Measurements from ENCODE around the gene SYNDIG1.

Gene SYNDIG1

DNA sequence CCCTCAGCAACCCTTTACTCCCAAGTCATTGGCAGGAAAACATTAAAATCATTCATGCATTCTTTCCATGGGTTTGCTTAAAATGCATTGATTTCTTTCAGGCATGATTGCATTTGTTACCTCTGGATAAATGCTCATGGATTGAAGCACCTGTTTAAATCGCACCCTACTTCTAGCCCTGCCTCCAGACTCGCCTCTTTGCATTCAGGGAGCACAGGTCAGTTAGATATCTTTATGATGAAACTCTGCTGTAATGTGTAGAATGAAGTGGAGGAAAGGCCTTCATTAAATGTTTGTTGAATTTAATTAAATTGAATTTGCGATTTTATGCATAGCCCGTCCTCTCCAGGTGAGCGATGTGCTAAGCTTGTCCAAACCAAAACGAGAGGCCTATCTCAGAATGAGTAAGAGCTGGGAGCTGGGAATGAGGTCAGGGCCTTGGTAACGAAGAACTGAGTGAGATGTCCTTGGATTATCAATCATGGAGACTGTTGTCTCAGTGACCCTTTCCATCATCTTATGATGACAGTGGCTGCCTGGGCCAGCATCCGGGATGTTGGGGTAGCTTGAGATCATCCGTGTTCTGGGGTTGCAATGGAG, 210.1 kb downstream of the SYNDIG1 start:
- DNase-seq, result peak; percentile 35

DNA sequence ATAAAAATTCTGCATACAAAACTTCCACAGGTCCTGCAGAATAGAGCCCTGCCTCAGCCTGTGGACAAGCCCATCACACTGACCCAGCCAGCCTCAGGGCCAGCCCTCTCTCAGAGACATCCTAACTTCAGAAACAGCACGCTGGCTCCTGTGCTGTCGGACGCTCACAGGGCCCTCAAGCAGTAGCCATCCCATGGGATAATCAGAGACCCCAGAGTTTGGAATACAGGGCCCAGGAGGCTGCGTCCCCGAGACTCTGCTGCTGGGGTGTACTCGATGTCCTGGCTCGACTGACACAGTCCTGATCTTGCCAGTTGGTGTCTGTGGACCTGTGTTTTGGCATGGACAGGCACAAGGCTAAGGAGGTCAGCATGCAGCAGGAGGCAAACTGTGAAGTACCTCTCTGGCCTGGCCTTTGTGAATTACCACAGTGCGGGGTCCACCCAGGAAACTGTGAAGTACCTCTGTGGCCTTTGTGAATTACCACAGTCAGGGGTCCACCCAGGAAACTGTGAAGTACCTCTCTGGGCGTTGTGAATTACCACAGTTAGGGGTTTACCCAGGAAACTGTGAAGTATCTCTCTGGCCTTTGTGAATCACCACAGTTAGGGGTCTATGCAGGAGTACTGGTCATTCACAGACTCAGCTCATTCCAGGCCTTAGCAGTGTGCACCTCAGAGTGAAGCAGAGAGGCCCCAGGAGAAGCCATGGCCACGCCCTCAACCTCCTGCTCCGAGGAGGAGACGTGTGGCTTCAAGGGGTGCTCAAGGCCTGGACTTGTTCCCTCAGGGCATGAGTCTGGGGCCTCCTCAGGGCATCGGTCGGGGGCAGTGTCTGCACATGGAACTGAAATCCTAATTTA, 212.4 kb downstream of the SYNDIG1 start:
- DNase-seq, result no peak

DNA sequence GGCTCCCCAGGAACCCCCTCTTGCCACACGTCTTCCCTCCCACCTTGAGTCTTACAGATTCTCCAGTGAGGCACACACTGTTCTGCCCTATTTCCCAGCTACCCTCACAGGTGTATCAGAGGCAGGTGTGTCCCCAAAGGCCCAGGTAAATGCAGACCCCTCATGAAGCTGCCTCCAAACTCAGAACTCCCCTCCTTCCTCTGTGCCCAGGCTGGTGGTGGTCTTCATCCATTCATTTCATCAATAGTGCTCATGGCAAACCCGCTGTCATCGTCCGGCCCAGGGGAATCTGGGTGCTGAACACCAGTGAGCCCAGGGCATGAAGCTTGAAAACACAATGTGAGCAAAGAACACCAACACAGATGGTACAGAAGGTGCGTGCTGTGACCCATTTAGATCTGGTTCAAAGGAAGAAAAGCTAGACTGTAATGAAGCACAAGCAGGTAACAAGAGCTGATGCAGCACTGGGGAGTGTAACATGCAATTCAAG, 213.1 kb downstream of the SYNDIG1 start:
- DNase-seq, result no peak

DNA sequence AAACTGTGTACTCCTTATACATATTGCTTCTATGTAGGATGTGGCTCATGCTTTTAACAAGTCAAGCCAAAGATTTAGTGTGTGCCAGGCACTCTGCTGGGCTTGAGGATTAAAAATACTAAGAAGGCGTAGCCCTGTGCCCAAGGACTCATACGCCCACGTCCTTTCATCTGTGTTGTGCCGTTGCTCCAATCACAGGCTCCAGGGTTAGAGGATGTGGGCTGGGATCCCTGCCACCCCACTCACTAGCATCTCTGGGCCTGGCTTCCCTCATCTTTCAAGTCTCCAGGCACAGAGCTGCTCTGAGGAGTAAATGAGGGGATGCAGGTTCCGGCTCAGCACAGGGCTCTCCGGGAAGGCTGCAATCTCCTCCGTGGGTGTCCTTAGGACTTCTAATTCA, 214.2 kb downstream of the SYNDIG1 start:
- DNase-seq, result no peak

- DNase-seq, result no peak
These were observed 215.0 kb downstream of the SYNDIG1 start for GRCh38 chr20:24684421-24684871.

- DNase-seq, result no peak
These were observed 215.7 kb downstream of the SYNDIG1 start for GRCh38 chr20:24684956-24685691.

DNA sequence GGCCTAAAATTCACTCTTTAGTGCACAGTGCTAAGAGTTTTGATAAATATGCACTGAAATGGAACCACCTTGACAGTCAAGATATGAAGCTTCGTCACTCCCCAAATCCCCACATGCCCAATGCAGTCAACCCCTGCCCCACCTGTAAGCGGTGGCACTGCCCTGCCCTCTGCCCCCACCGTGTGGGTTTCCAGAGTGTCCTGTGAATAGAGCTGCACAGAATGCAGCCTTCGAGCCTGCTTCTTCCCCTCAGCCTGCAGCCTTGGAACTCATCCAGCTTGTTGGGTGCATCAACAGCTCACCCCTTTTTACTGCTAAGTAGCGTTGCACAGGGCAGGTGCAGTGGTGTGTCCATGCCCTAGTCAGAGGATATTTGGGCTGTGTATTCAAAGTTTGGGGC, 216.3 kb downstream of the SYNDIG1 start:
- no peak for DNase-seq

DNA sequence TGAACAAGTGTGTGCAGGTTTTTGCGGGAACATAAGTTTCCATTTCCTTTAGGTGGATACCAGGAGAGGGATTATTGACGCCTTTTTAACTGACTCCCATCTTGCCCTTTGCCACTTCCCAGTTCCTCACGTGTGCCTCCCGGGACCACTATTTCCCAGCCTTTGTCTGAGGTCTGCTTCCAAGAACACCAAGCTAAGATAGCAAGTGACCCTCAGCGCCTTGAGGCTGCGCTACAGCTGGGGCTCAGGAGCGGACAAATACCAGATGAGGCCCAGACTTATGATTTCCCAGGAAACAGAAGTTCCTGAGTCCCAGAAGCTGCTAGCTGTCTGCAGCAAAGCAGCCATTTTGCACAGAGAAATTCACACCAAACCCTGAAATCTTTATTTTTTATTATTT, 216.7 kb downstream of the SYNDIG1 start:
- no peak for DNase-seq

- no peak for DNase-seq
These were observed 221.0 kb downstream of the SYNDIG1 start for GRCh38 chr20:24690408-24690807.

GRCh38 chr20:24691901-24692351, 222.5 kb downstream of the SYNDIG1 start:
- no peak for DNase-seq

DNA sequence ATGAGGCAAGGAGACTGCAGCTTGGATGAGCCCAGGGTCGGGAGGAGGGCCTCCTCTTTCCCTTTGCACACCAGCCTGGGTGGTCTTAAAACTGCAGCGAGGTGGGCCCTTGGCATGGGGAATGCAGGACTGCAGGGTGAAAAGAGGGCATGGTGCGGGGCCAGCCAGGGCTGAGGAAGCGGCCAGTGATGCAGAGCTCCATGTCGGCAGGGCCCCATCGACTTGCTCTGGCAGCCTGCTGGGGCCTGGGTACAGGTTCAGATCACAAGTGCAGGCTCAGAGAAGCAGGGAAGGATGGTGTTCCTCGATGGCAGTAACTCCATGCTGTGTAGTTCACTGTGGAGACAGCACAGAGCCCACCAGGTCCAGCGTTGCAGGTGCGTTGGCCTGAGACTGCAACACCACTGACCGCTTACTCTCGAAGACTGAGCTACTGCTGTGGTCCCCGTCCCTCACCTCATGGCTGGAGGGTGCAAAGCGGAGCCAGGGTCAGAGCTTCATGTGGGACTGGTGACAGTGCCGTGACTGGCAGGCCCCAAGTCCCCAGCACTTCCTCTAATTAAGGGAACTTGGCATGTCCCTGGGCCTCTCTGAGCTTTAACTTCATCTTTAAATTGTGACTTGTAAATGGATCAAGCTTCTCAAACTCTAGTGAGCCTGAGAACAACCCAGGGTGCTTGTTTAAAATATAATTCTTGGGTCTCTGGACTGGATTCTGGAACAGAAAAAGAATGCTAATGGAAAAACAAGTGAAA, 223.2 kb downstream of the SYNDIG1 start:
- DNase-seq, result no peak

DNA sequence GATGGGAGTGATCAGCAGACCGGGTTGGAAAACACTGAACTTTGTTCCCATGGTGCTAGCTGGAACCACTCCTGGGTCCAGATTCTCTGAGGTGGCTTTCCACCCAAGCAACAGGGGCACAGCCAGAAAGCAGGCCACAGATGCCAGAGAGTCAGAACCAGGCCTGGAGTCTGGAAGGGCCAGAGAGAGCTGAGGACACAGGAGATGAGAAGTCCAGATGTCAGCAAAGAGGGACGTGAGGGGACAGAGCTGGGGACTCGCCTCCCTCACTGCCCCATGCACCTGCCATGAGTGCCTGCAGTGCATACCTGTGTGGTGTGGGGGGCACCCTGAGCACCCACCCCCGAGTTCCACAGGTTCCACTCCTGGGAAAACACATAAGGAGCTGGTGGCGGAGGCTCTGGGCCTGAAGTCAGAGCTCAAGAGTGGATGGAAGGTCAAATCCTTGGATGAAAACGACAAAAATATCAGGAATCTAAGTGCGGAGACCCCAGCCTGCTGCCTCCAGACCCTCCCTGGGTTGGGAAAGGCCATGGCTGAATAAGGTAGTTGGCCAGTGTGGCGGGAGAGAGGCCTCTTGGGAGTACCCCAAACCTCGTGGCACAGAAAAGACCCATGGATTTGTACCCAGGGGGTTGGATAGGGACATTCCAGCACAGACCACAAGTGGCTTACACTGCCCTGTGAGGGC, 224.2 kb downstream of the SYNDIG1 start:
- no peak for DNase-seq

GRCh38 chr20:24694157-24694726, 224.8 kb downstream of the SYNDIG1 start:
- no peak for DNase-seq

GRCh38 chr20:24694727-24695528, 225.5 kb downstream of the SYNDIG1 start:
- DNase-seq, result no peak

DNA sequence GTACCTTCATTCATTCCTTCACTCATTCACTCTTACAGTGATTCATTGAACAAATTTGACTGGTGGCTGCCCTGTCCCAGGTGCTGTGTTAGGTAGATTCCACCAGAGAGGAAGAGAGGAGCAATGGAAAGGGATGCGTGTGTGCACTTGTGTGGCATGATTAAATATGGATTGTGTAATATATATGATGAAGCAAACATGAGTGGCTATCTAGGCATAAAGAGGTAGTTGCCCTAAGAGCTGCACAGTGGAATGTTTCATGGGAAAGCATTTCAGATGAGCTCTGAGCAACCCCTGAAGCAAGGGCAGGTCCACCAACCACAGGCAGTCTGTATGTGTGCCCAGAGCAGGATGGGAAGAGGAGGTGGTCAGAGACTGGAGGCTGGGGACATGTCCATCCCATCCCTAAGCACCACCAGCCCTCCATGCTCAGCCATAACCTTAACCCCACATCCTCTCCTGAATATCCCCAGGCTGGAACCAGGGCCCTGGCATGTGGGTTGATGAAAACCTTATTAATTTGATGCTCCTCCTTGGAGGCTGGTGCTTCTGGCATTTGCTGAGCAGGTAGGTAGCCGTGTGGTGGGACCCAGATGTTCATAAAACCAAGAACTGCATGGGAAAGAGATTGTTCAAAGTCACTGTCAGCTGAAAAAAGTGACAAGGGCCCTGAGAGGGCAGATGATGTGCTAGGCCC, 226.2 kb downstream of the SYNDIG1 start:
- no peak for DNase-seq

GRCh38 chr20:24696396-24696795, 227.0 kb downstream of the SYNDIG1 start:
- no peak for DNase-seq

DNA sequence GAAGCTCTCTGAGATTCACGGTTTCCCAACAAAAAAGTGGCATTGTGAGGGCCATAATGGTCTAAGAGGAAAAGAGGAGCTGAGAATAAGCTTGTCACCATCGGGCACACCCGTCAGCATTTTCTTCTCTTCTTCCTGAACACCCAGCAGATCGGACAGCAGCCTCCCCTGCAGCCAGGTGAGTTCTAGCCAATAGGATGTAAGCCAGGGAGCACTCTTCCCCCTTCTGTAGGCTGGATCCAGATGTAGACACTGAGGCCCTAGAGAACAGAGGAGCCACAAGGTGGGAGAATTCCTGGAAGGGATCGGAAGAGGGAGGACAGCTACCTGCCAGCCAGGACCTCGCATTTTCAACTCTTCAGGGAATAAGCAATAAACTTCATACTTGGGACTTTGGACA, 228.0 kb downstream of the SYNDIG1 start:
- no peak for DNase-seq

DNA sequence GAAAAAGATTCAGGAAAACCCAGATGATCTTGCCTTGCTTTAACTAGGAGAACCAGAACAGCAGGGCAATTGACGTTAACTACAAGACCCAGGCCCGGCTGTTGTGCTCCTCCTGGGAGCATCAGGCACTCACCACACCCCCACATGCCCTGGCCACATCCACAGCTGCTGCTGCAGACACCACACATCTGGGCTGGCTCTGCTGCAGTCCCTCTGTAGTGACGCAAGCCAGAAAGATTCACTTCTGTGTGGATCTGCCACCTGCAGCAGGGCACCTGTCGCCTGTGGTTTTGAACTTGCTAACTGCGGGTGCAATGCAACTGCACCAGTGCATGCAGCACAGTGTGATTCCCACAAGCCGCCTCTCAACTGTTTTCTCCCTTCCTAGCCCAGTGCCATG, 228.8 kb downstream of the SYNDIG1 start:
- no peak for DNase-seq

GRCh38 chr20:24698706-24699206, 229.3 kb downstream of the SYNDIG1 start:
- no peak for DNase-seq
